HG03175 (cell line): ENCODE results near the gene CDK12.
"Not testable (repeated sequence)": the region's sequence is repeated elsewhere in the genome, so short reads cannot be mapped to it uniquely, and the experiment has no call there.

Experiments
- ATAC-seq: cut with Tn5 transposase; IDR thresholded peaks from one replicate; pipeline ENCODE4 v1.9.1; 2021; ENCODE audit warnings: mild to moderate bottlenecking, moderate library complexity; ENCODE audit not compliant: unreplicated experiment

Gene CDK12

GRCh38 chr17:39461113-39461925 is at the start of gene CDK12:
Gene CDK12 (plus strand): TSS chr17:39461486. CDS start chr17:39462072, 586 bp downstream.
- ATAC-seq: peak; percentile 76

DNA sequence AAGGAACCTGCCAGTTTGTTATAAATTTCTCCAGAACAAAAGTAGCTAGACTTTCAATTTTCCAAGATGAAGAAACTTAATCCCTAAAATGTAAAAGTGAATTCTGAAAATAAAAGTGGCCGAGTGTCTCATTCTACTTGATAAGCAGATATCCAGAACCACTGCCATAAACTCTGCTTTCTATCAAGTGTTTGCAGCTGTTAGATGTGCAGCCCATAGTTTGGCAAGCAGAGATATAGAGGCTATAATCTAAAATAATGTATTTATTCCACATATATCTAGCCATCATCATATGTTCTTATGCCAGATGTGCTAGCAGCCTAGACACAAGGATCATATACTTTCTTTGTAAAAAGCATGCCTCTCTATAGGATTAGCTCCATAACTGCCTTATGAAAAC is 45.1 kb upstream of the CDK12 start:
- ATAC-seq: no peak

- no peak for ATAC-seq
Observed at GRCh38 chr17:39429600-39429999, 31.7 kb upstream of the CDK12 start.

DNA sequence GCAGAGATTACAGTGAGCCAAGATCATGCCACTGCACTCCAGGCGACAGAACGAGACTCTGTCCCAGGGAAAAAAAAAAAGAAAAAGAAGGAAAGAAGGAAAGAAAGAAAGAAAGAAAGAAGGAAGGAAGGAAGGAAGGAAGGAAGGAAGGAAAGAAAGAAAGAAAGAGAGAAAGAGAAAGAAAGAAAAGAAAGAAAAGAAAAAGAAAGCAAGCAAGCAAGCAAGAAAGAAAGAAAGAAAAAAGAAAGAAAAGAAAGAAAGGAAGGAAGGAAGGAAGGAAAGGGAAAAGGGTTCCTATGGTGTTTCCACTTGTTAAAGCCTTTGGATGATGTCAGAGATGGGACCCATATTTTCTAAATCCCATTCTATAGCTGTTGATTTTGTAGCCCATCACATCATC is 21.4 kb upstream of the CDK12 start:
- not testable (repeated sequence) for ATAC-seq

- no peak for ATAC-seq
Observed at GRCh38 chr17:39443326-39443725, 18.0 kb upstream of the CDK12 start.

- no peak for ATAC-seq
Observed at GRCh38 chr17:39447561-39447960, 13.7 kb upstream of the CDK12 start.

- ATAC-seq: no peak
Observed at GRCh38 chr17:39450051-39450450, 11.2 kb upstream of the CDK12 start.

- ATAC-seq: peak; percentile 94
Observed at GRCh38 chr17:39450847-39451581, 10.3 kb upstream of the CDK12 start, which contains the start of gene MED1. Gene MED1 (minus strand): TSS chr17:39451263. CDS start chr17:39451062, 201 bp downstream.

- ATAC-seq: no peak
Observed at GRCh38 chr17:39455919-39456318, 5.4 kb upstream of the CDK12 start.

- ATAC-seq: no peak
Observed at GRCh38 chr17:39461926-39462569, 762 bp downstream of the CDK12 start.

- ATAC-seq: no peak
Observed at GRCh38 chr17:39462631-39463375, 1.5 kb downstream of the CDK12 start.

DNA sequence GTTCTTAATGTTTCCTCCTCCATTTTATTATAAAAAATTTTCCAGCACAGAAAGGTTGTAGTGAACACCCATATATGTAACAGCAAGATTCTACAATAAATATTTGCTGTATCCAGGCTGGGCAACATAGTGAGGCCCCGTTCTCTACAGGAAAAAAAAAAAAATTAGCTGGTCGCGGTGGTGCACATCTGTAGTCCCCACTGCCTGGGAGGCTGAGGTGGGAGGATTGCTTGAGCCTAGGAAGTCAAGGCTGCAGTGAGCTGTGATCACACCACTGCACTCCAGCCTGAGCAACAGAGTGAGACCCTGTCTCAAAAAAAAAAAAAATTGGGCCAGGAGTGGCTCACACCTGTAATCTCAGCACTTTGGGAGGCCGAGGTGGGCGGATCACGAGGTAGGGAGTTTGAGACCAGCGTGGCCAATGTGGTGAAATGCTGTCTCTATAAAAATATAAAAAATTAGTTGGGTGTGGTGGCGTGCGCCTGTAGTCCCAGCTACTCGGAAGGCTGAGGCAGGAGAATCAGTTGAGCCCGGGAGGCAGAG is 3.4 kb downstream of the CDK12 start:
- ATAC-seq: not testable (repeated sequence)

DNA sequence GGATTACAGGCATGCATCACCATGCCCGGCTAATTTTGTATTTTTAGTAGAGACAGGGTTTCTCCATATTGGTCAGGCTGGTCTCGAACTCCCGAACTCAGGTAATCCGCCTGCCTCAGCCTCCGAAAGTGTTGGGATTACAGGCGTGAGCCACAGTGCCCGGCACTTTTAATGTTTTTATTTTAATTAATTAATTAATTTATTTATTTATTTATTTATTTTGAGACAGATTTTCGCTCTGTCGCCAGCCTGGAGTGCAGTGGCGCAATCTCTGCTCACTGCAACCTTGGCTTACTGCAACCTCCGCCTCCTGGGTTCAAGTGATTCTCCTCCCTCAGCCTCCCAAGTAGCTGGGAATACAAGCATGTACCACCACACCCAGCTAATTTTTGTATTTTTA is 7.3 kb downstream of the CDK12 start:
- ATAC-seq: not testable (repeated sequence)

GRCh38 chr17:39473310-39473709 is 12.0 kb downstream of the CDK12 start:
- ATAC-seq: no peak

GRCh38 chr17:39479631-39480030 is 18.3 kb downstream of the CDK12 start:
- ATAC-seq: not testable (repeated sequence)

DNA sequence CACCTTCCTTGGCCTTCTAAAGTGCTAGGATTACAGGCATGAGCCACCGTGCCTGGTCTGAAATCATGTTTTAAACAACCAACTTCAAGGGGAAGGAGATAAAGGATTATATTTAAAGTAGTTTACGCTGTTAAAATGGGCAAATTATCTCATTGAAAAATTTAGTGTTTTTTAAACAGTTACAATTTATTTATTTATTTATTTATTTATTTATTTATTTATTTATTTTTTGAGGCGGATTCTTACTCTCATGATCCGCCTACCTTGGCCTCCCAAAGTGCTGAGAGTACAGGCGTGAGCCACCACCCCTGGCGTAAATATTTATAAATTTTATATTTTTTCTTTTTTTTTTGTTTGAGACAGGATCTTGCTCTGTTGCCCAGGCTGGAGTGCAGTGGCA is 22.2 kb downstream of the CDK12 start:
- no peak for ATAC-seq

DNA sequence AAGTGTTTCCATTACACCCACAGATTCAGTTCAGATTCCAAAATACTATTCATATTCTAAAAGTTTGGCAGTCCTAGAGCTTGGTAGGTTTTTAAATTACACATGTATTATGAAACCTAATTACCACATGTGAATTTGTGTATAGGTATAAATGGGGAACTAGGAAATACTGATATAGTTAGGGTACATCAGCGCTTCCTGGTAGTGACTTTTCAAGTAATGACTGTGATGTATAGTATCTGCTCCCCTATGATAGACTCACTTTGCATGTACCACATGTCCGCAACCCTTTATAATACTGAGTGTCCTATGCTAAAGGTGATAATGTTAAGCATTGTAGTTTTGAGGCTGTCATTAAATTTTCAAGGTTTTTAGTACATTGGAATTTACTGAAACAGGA is 22.9 kb downstream of the CDK12 start:
- no peak for ATAC-seq

- ATAC-seq: no peak
Observed at GRCh38 chr17:39485555-39485954, 24.3 kb downstream of the CDK12 start.

- no peak for ATAC-seq
Observed at GRCh38 chr17:39486242-39486641, 25.0 kb downstream of the CDK12 start.

DNA sequence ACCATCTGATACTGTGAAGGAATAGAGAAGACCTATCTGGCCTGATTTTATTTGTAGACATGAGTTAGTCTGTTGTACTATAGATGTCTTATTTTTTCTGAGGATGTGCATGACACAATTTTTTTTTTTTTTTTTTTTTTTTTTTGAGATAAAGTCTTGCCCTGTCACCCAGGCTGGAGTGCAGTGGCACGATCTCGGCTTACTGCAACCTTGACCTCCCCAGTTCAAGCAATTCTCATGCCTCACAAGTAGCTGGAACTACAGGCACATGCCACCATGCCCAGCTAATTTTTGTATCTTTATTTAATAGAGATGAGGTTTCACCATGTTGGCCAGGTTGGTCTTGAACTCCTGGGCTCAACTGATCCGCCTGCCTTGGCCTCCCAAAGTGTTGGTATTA is 26.2 kb downstream of the CDK12 start:
- not testable (repeated sequence) for ATAC-seq

DNA sequence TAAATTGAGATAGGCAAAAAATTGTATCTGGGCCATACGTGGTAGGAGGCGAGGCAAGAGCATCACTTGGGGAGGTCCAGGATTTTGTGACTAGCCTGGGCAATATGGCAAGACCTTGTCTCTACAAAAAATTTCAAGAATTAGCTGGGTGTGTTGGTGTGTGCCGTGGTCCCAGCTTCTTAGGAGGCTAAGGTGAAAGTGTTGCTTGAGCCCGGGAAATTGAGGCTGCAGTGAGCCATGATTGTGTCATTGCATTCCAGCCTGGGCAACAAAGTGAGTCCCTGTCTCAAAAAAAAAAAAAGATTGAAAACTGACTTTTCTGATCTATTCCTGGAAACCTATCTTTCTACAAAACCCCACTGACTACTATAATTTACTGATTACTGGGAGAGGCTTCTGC is 26.7 kb downstream of the CDK12 start:
- no peak for ATAC-seq
